ENCODE measurements around the gene TMPRSS11B. TPM values are rescaled to one million over a fixed set of nuclear protein-coding genes. Genes with fewer than 3 reads are reported as not detected.

TMPRSS11B gene
- total RNA-seq, 4 donors from 2014 or later = 0.40 to 3.2 (median 1.6) TPM; not detected in 1

DNA sequence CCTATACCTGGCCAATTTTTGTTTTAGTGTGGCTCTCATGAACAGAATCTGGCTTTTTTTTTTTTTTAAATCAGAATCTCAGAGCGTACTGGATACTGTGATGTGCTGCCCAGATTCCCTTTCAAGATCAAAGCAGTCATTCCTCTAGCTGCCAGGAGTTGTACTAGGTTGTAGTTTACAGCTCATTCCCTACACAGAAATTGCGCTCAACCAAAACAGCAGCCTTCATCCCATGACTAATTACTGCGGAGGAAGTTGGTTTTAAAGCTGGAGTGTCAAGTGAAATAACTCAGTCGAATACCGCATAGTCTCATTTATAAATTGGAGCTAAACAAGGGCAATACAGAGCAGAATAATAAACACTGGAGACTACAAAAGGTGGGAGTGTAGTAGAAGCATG, 12.2 kb upstream of the TMPRSS11B start:
- no peaks in the 10 kb centered on the region for H3K4me1 ChIP-seq
- no peaks in the 10 kb centered on the region for H3K27me3 ChIP-seq
- no peak overlapping the region for H3K4me3 ChIP-seq
- H3K36me3 ChIP-seq = no peaks in the 10 kb centered on the region
- no peak for ATAC-seq
- TF ChIP-seq, protein P1, sequence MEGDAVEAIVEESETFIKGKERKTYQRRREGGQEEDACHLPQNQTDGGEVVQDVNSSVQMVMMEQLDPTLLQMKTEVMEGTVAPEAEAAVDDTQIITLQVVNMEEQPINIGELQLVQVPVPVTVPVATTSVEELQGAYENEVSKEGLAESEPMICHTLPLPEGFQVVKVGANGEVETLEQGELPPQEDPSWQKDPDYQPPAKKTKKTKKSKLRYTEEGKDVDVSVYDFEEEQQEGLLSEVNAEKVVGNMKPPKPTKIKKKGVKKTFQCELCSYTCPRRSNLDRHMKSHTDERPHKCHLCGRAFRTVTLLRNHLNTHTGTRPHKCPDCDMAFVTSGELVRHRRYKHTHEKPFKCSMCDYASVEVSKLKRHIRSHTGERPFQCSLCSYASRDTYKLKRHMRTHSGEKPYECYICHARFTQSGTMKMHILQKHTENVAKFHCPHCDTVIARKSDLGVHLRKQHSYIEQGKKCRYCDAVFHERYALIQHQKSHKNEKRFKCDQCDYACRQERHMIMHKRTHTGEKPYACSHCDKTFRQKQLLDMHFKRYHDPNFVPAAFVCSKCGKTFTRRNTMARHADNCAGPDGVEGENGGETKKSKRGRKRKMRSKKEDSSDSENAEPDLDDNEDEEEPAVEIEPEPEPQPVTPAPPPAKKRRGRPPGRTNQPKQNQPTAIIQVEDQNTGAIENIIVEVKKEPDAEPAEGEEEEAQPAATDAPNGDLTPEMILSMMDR (IDR thresholded peaks at IDR 0.05) = no peak
- no peak for TF ChIP-seq EP300 (IDR thresholded peaks at IDR 0.05)
- no peak for TF ChIP-seq POLR2AphosphoS5 (IDR thresholded peaks at IDR 0.05)
- no peak for TF ChIP-seq POLR2A (IDR thresholded peaks at IDR 0.05)
- no peak overlapping the region for H3K27ac ChIP-seq
- WGBS, 2 donors (ENCODE audit: low coverage in 1 of 2) = 86% methylated on average over 5 of the region's 5 CpGs; no CpG with 5 or more reads in 1 of the 2 donors
- no peaks in the 10 kb centered on the region for H3K9me3 ChIP-seq

DNA sequence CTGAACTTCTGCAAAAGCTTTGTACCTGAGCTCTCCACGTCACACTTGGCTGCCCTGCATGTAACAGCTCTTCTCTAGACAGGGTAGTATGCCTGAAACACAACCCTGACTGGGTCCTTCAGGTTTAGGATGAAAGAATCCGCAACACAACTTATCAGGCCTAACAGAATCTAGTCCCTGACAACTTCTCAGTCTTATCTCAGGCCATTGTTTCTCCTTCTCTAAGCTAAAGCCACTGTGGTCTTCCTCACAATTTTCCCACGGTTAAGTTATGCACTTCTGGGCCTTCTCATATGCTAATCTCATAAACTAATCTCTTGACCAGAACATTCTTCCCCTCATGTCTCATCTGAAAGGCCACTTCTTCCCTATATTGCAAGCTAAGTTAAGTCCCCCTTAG, 10.8 kb upstream of the TMPRSS11B start:
- Histone ChIP-seq H3K27ac (no peak overlapping the region), H3K4me3 (no peak overlapping the region), H3K4me1 (no peaks in the 10 kb centered on the region), H3K9me3 (no peaks in the 10 kb centered on the region), H3K27me3 (peaks cover 7% of the 10 kb centered on the region), H3K36me3 (no peaks in the 10 kb centered on the region)
- TF ChIP-seq, protein P1 (IDR thresholded peaks at IDR 0.05) = no peak
- TF ChIP-seq POLR2A (IDR thresholded peaks at IDR 0.05) (no peak), POLR2AphosphoS5 (IDR thresholded peaks at IDR 0.05) (no peak)
- WGBS, 2 donors (ENCODE audit: low coverage in 1 of 2) = 66 to 69% methylated on average over 2 to 3 of the region's 3 CpGs
- no peak for ATAC-seq

DNA sequence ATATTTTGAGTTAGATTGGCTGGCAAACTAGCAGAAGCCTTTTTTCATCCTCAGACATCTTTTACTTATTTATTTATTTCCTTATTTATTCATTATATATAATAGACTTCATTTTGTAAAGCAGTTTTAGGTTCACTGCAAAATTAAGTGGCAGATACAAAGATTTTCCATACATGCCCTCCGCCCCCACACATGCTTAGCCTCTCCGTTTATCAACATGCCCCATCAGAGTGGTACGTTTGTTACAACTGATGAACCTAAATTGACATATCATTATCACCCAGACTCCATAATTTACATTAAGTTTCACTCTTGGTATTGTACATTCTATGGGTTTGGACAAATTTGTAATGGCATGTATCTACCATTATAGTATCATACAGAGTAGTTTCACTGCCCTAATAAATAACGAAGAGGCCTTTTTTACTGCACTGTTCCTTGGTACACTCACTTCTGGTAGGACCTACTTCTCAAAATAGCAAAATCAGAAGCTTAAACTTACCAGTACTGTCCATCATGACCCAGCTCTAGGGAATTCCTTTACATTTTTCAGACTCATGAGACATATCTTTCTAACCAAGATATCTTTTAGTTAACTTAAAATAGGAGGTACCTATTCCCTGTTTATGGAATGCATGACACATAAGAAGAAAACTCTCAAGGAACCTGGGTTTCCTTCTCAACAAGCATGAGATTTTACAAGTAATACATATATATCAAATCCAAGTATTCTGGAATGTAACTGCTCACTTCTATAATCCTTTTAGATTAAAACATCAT, 4.8 kb upstream of the TMPRSS11B start:
- Histone ChIP-seq H3K27ac (no peak overlapping the region), H3K9me3 (no peaks in the 10 kb centered on the region), H3K4me3 (no peak overlapping the region), H3K36me3 (no peaks in the 10 kb centered on the region), H3K4me1 (no peaks in the 10 kb centered on the region), H3K27me3 (peaks cover 7% of the 10 kb centered on the region)
- TF ChIP-seq POLR2AphosphoS5 (IDR thresholded peaks at IDR 0.05) (no peak), EP300 (IDR thresholded peaks at IDR 0.05) (no peak), POLR2A (IDR thresholded peaks at IDR 0.05) (no peak)
- TF ChIP-seq, protein P1 (IDR thresholded peaks at IDR 0.05) = no peak
- WGBS, 2 donors (ENCODE audit: low coverage in 1 of 2) = 76 to 84% methylated on average over 4 of the region's 4 CpGs
- ATAC-seq = no peak

DNA sequence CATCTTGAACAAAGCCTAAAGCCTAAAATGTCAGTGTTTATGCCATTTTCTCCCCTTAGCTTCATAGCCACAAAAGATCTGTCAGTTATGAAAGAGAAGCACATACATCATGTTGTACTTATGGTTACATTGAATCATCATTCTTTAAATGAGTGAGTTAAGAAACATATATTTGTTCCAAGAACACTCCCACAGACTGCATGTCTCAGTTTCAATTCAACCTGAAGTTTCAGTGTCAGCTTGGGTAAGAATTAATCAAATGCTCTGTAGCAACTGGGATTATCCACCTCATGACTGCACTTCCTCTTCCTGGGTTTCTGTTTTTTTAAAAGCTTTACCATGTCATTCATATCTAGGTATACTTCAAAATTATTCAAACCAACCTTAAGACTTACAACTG, 3.9 kb upstream of the TMPRSS11B start:
- TF ChIP-seq POLR2AphosphoS5 (IDR thresholded peaks at IDR 0.05) (no peak), POLR2A (IDR thresholded peaks at IDR 0.05) (no peak), EP300 (IDR thresholded peaks at IDR 0.05) (no peak)
- TF ChIP-seq, protein P1 (IDR thresholded peaks at IDR 0.05) = no peak

DNA sequence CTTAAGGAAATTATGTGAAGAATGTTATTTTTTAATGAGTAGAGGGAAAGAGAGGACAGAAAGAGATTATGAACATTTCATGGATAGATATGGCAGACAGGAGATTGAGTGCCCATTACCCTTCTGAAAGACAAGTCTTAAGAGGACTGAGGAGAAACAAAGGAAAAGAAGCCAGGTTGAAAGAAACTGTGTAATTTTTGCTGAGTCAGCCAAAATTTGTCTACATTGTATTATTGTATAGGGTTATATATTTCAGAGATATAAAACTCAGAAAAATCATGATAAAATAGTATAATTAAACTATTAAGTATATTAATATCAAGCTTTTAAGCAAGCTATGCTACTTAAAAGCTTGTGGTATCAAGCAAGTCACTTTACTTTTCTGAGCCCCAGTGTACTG, 4.9 kb downstream of the TMPRSS11B start:
- H3K4me1 ChIP-seq = no peaks in the 10 kb centered on the region

More for the DNA sequence above, 3.9 kb upstream of the TMPRSS11B start:
- Histone ChIP-seq H3K36me3 (no peaks in the 10 kb centered on the region), H3K4me3 (no peak overlapping the region), H3K27me3 (peaks cover 7% of the 10 kb centered on the region), H3K27ac (no peak overlapping the region), H3K4me1 (no peaks in the 10 kb centered on the region), H3K9me3 (no peaks in the 10 kb centered on the region)
- ATAC-seq = no peak

More for the DNA sequence above, 4.9 kb downstream of the TMPRSS11B start:
- H3K36me3 ChIP-seq = no peaks in the 10 kb centered on the region
- peaks cover 5% of the 10 kb centered on the region for H3K27me3 ChIP-seq
- no peak for ATAC-seq
- no peak overlapping the region for H3K4me3 ChIP-seq
- no peak overlapping the region for H3K27ac ChIP-seq
- no peaks in the 10 kb centered on the region for H3K9me3 ChIP-seq
- TF ChIP-seq, protein P1 (IDR thresholded peaks at IDR 0.05) = no peak
- TF ChIP-seq POLR2AphosphoS5 (IDR thresholded peaks at IDR 0.05) (no peak), POLR2A (IDR thresholded peaks at IDR 0.05) (no peak), EP300 (IDR thresholded peaks at IDR 0.05) (no peak)

Data from gastroesophageal sphincter (tissue), 4 donors.